HCT116 (cell line): Measurements from ENCODE around the gene PRKG1. TPM values are rescaled to one million over a fixed set of nuclear protein-coding genes. Genes with fewer than 3 reads are reported as not detected.

ENCODE experiments used
- ATAC-seq: fragments of 200-7000 bp; cut with Tn5 transposase; 2 replicates; pipeline ENCODE4 v1.9.1; 2020; ENCODE audit warnings: mild to moderate bottlenecking, moderate library complexity
- BruUV-seq: library from RNA; stranded (reverse); fragments of 400-500 nt; replicated peaks from 2 replicates; lab custom pipeline; 2021; lab: Mats Ljungman, UMichigan
- CTCF ChIA-PET: fragments of 300-600 bp; sonication (Branson Sonifier 250); formaldehyde crosslinking; loops from one replicate; lab custom pipeline; 2021; ENCODE audit warnings: antibody characterized with exemption; lab: Charles Lee
- POLR2A ChIA-PET: fragments of 300-600, 350-600 bp; sonication (Branson Sonifier 250); formaldehyde crosslinking; loops from one replicate; lab custom pipeline; 2021; ENCODE audit warnings: antibody characterized with exemption; lab: Charles Lee
- RAD21 ChIA-PET, 2 experiments: fragments of 300-600 bp; sonication (Branson Sonifier 250); formaldehyde crosslinking; loops; one replicate each; lab custom pipeline; 2023; ENCODE audit warnings: low total read pairs in 2 of 2; ENCODE audit not compliant: uncharacterized antibody in 2 of 2, unreplicated experiment in 2 of 2, low non-redundant PET in 1 of 2; lab: Charles Lee
- DNase-seq: peaks from one replicate; pipeline ENCODE4 v3.0.0-alpha.2; 2010; ENCODE audit warnings: low read depth, low spot score
- H2AFZ ChIP-seq: fragments of 200-600 bp; shearing (Covaris generic), sonication (generic); 2 replicates; pipeline ENCODE4 v1.6.1; 2017; ENCODE audit warnings: low read depth, mixed run types, mixed read lengths, antibody characterized with exemption, low read length; ENCODE audit not compliant: poor library complexity, severe bottlenecking
- H3K27ac ChIP-seq: 2 replicates; pipeline ENCODE4 v1.5.1; 2012; ENCODE audit warnings: low read depth, low read length
- H3K27me3 ChIP-seq: fragments of 200-600 bp; sonication (generic); 2 replicates; pipeline ENCODE4 v1.6.1; 2016; ENCODE audit warnings: mixed run types, low read length, mixed read lengths; ENCODE audit not compliant: insufficient read depth
- H3K36me3 ChIP-seq, 2 experiments: fragments of 200-500 bp in 1 of 2; fragments of 200-600 bp in 1 of 2; sonication (Bioruptor generic) in 1 of 2; sonication (generic) in 1 of 2; 2 replicates each; pipeline versions ENCODE4 v1.5.1 to v1.6.1; 2014 to 2016; ENCODE audit warnings: low read length in 2 of 2, inconsistent platforms in 1 of 2, mixed read lengths in 1 of 2, mixed run types in 1 of 2; ENCODE audit not compliant: insufficient read depth in 2 of 2, control insufficient read depth in 1 of 2
- H3K4me1 ChIP-seq, 2 experiments: fragments of 200-600 bp in 1 of 2; sonication (generic) in 1 of 2; 2 replicates each; pipeline versions ENCODE4 v1.5.1 to v1.6.1; 2012 to 2017; ENCODE audit warnings: low read length in 2 of 2, inconsistent platforms in 1 of 2, mild to moderate bottlenecking in 1 of 2, mixed read lengths in 1 of 2, mixed run types in 1 of 2, moderate library complexity in 1 of 2; ENCODE audit not compliant: insufficient read depth in 2 of 2, control insufficient read depth in 1 of 2
- H3K4me2 ChIP-seq: fragments of 200-600 bp; sonication (generic); 2 replicates; pipeline ENCODE4 v1.6.1; 2017; ENCODE audit warnings: mixed run types, low read length, mixed read lengths
- H3K4me3 ChIP-seq, 2 experiments: fragments of 200-600 bp in 1 of 2; sonication (generic) in 1 of 2; replicated peaks in 1 of 2; 2 replicates each; pipeline ENCODE4 v1.5.1; 2011 to 2016; ENCODE audit warnings: low read length in 2 of 2, control low read depth in 1 of 2, low read depth in 1 of 2, mild to moderate bottlenecking in 1 of 2, mixed read lengths in 1 of 2, mixed run types in 1 of 2
- H3K79me2 ChIP-seq: fragments of 200-600 bp; sonication (generic); 2 replicates; pipeline ENCODE4 v1.6.1; 2017; ENCODE audit warnings: mild to moderate bottlenecking, mixed run types, low read length, moderate library complexity, mixed read lengths; ENCODE audit not compliant: insufficient read depth
- H3K9ac ChIP-seq: fragments of 200-600 bp; sonication (generic); 2 replicates; pipeline ENCODE4 v1.6.1; 2016; ENCODE audit warnings: low read length, mixed read lengths
- H3K9me2 ChIP-seq: fragments of 200-600 bp; sonication (generic), shearing (Covaris generic); 2 replicates; pipeline ENCODE4 v1.6.1; 2017; ENCODE audit warnings: mixed run types, mild to moderate bottlenecking, moderate library complexity; ENCODE audit not compliant: insufficient read depth
- H3K9me3 ChIP-seq, 2 experiments: fragments of 200-500 bp in 1 of 2; fragments of 200-600 bp in 1 of 2; sonication (Bioruptor generic) in 1 of 2; sonication (generic) in 1 of 2; 2 replicates each; pipeline ENCODE4 v1.6.1; 2014 to 2017; ENCODE audit warnings: low read length in 2 of 2, mixed read lengths in 2 of 2, inconsistent platforms in 1 of 2, low read depth in 1 of 2, mild to moderate bottlenecking in 1 of 2, mixed run types in 1 of 2, moderate library complexity in 1 of 2; ENCODE audit not compliant: control insufficient read depth in 1 of 2, insufficient read depth in 1 of 2
- H4K20me1 ChIP-seq: fragments of 200-600 bp; sonication (generic), shearing (Covaris generic); 2 replicates; pipeline ENCODE4 v1.6.1; 2017; ENCODE audit warnings: mixed run types, mild to moderate bottlenecking, moderate library complexity; ENCODE audit not compliant: insufficient read depth
- CBX3 ChIP-seq: IDR thresholded peaks from 2 replicates; pipeline ENCODE4 v1.6.1; 2012; ENCODE audit warnings: low read depth
- EGR1 ChIP-seq: IDR thresholded peaks from 2 replicates; pipeline ENCODE4 v1.6.1; 2012; ENCODE audit warnings: low read depth
- EZH2phosphoT487 ChIP-seq: fragments of 200-600 bp; IDR thresholded peaks from 2 replicates; pipeline ENCODE4 v1.6.1; 2018; ENCODE audit warnings: antibody characterized with exemption, borderline replicate concordance
- POLR2A ChIP-seq: IDR thresholded peaks from 2 replicates; pipeline ENCODE4 v1.7.0; 2011; ENCODE audit warnings: borderline replicate concordance; ENCODE audit not compliant: insufficient read depth, insufficient read length; ENCODE audit errors: extremely low read depth
- POLR2AphosphoS5 ChIP-seq: IDR thresholded peaks from 2 replicates; pipeline ENCODE4 v1.6.1; 2011; ENCODE audit warnings: mild to moderate bottlenecking, low read depth, low read length, moderate library complexity
- RAD21 ChIP-seq: IDR thresholded peaks from 2 replicates; pipeline ENCODE4 v1.6.1; 2012; ENCODE audit warnings: low read depth, mild to moderate bottlenecking
- REST ChIP-seq: IDR thresholded peaks from 2 replicates; pipeline ENCODE4 v1.6.1; 2012; ENCODE audit warnings: low read depth
- SIN3A ChIP-seq: IDR thresholded peaks from 2 replicates; pipeline ENCODE4 v1.6.1; 2012; ENCODE audit warnings: low read depth
- SP1 ChIP-seq: IDR thresholded peaks from 2 replicates; pipeline ENCODE4 v1.6.1; 2012; ENCODE audit warnings: low read depth
- SRF ChIP-seq: IDR thresholded peaks from 2 replicates; pipeline ENCODE4 v1.6.1; 2012; ENCODE audit warnings: low read depth
- TCF7L2 ChIP-seq: IDR thresholded peaks from 2 replicates; pipeline ENCODE4 v1.7.0; 2011; ENCODE audit warnings: borderline replicate concordance, inconsistent platforms; ENCODE audit not compliant: insufficient read depth, insufficient read length; ENCODE audit errors: extremely low read depth
- YY1 ChIP-seq: IDR thresholded peaks from 2 replicates; pipeline ENCODE4 v1.6.1; 2011; ENCODE audit warnings: low read length, low read depth, moderate library complexity, mild to moderate bottlenecking; ENCODE audit not compliant: insufficient replicate concordance; ENCODE audit errors: extremely low read depth
- intact Hi-C: fragments of 100-400 bp; cut with micrococcal nuclease; formaldehyde crosslinking; loops from 2 replicates; pipeline ENCODE4 v1.10.0; 2022
- total RNA-seq: library from RNA; stranded (reverse); gene quantifications from one replicate; pipeline ENCODE4 v1.2.1, GENCODE V29; 2021; ENCODE audit not compliant: unreplicated experiment
- TF ChIP-seq, protein P1 (sequence below): IDR thresholded peaks from 2 replicates; pipeline ENCODE4 v1.6.1; 2012

PRKG1 gene
- total RNA-seq, 1 experiment from 2014 or later, result 1.4 TPM

DNA sequence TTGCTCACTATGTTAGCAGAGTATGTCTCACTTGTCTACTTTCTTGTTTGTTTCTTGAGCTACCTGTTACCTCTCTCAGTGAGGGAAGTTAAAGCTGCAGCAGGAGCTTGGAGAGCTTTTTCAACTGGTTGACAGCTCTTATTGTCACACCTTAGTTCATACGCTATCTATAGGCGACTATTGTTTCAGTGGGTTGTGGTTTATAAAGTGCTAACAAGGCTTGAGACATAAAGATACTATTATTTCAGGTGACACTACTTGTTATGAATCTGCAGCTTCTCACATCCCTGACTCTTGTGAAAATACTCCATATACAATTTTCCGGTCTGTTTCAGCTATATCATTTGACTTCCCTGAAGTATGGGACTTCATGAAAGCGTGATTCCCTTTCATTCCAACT, 457.8 kb downstream of the PRKG1 start:
- no peak for DNase-seq
- RAD21 ChIA-PET, result no interaction called here
- Histone ChIP-seq H3K36me3 (no peaks in the 10 kb centered on the region), H3K27ac (no peak overlapping the region)
- POLR2A ChIA-PET, result no interaction called here
- TF ChIP-seq SRF, result no peak
- no peak for TF ChIP-seq RAD21
- TF ChIP-seq CBX3, result no peak
- no peak for TF ChIP-seq POLR2AphosphoS5
- TF ChIP-seq, protein P1, sequence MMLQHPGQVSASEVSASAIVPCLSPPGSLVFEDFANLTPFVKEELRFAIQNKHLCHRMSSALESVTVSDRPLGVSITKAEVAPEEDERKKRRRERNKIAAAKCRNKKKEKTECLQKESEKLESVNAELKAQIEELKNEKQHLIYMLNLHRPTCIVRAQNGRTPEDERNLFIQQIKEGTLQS, result no peak
- no peak for TF ChIP-seq TCF7L2
- TF ChIP-seq, all 23 proteins: peak for 0
- no peak overlapping the region for H3K4me2 ChIP-seq
- no peaks in the 10 kb centered on the region for H3K9me2 ChIP-seq
- CTCF ChIA-PET, result interaction anchor here (0.7 kb wide), 1 partner anchor 468 kb away, joined by 3 read pairs; no protein-coding TSS in a partner anchor
- BruUV-seq, result no TSS peak
- no peaks in the 10 kb centered on the region for H3K4me1 ChIP-seq
- H3K9me3 ChIP-seq, result no peaks in the 10 kb centered on the region
- H3K9ac ChIP-seq, result no peak overlapping the region
- H3K4me3 ChIP-seq, result no peak overlapping the region
- intact Hi-C loops, result no loop called here
- ATAC-seq, result no peak
- no peak overlapping the region for H2AFZ ChIP-seq
- H4K20me1 ChIP-seq, result no peaks in the 10 kb centered on the region; the same call in 1 of the 2 replicates
- H3K27me3 ChIP-seq, result peaks cover 18% of the 10 kb centered on the region
- no peaks in the 10 kb centered on the region for H3K79me2 ChIP-seq

DNA sequence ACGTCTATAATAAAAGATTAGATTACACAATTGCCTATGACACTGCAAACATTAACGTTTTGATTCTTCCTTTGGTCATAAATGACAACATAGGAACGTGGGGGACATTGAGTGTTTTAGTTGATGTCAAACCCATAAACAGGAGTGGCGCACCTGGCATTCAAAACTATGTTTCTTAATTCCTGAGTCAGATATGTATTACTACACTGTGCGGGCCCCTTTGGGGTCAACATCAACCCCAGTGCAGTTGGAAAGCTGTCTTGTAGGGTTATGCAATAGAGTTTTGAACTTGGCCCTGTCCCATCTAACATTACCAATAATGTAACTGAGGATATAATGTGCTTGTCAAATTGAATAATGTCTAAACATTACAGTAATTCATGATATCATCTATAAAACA, 468.6 kb downstream of the PRKG1 start:
- CTCF ChIA-PET, result no interaction called here
- RAD21 ChIA-PET, result no interaction called here
- no TSS peak for BruUV-seq
- H2AFZ ChIP-seq, result no peak overlapping the region
- H3K4me1 ChIP-seq, result no peaks in the 10 kb centered on the region
- H3K9me3 ChIP-seq, result no peaks in the 10 kb centered on the region
- no peaks in the 10 kb centered on the region for H3K79me2 ChIP-seq
- H3K4me2 ChIP-seq, result no peak overlapping the region
- no peaks in the 10 kb centered on the region for H3K36me3 ChIP-seq
- TF ChIP-seq SP1 (no peak), REST (no peak), EZH2phosphoT487 (no peak), CBX3 (no peak), YY1 (no peak), SRF (no peak), SIN3A (no peak), TCF7L2 (no peak), POLR2A (no peak), POLR2AphosphoS5 (no peak), EGR1 (no peak)
- H3K9me2 ChIP-seq, result no peaks in the 10 kb centered on the region
- H3K9ac ChIP-seq, result no peak overlapping the region
- POLR2A ChIA-PET, result no interaction called here
- no peak for ATAC-seq
- no peaks in the 10 kb centered on the region for H3K27me3 ChIP-seq
- no peaks in the 10 kb centered on the region for H4K20me1 ChIP-seq
- no peak overlapping the region for H3K4me3 ChIP-seq
- H3K27ac ChIP-seq, result no peak overlapping the region
- intact Hi-C loops, result no loop called here
- DNase-seq, result no peak
